Breast epithelium (tissue), 3 donors: ENCODE results near the gene SSR3.

Source experiments
- CTCF ChIP-seq, 3 donors: fragments of 450-650 bp; IDR thresholded peaks; one replicate each; pipeline ENCODE4 v1.5.1; 2016 to 2017; ENCODE audit warnings: antibody characterized with exemption in 3 of 3, mild to moderate bottlenecking in 3 of 3, moderate library complexity in 3 of 3
- POLR2AphosphoS5 ChIP-seq, 3 donors: sonication (generic); formaldehyde crosslinking; IDR thresholded peaks; one replicate each; pipeline ENCODE4 v1.6.1; 2017; ENCODE audit warnings: antibody characterized with exemption in 3 of 3

- TF ChIP-seq CTCF (IDR thresholded peaks at IDR 0.05) (no peak), POLR2AphosphoS5 (IDR thresholded peaks at IDR 0.05) (no peak)
These were observed 1.9 kb downstream of the SSR3 start for GRCh38 chr3:156552973-156553372.
